ENCODE data around the gene ANKS1B. TPM values are rescaled to one million over a fixed set of nuclear protein-coding genes. Genes with fewer than 3 reads are reported as not detected.
A peak's percentile ranks its signal among the peaks of the same experiment; 100 is the strongest.

Gene ANKS1B
- total RNA-seq, 1 experiment from 2014 or later = 18.8 TPM

DNA sequence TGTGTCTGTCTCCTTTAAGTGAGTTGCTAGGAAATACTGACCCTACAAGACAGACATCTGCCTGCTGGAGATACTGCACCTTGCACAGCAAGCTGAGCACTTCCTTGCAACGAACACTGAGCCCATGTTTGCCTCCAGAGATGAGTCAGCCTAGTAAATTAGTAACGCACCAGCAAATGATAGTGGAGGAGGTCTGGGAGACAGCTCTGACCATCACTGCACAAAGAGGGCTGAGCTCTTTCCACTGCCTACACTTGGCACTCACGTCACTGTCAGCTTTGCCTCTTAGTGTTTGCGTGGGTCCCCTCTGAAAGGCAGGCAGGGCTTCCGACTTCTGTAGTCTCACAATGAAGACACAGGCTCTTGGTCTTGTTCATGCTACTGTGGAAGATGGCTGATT lies 1230.6 kb downstream of the ANKS1B start:
- CTCF ChIA-PET = interaction anchor here (0.6 to 1.1 kb wide), 2 partner anchors 230 to 245 kb away, joined by 3 to 4 read pairs; no protein-coding TSS in a partner anchor
- BruUV-seq (replicated peaks) = no TSS peak
- H3K27me3 Mint-ChIP-seq (ENCODE audit: insufficient read depth, unreplicated experiment) = no peaks in the 10 kb centered on the region
- no peak overlapping the region for H3K27ac Mint-ChIP-seq (ENCODE audit: low read depth, unreplicated experiment)
- POLR2A ChIA-PET = no interaction called here
- intact Hi-C loops (cut with micrococcal nuclease) = no loop called here
- no peak overlapping the region for H3K4me3 Mint-ChIP-seq (ENCODE audit: unreplicated experiment)
- TF ChIP-seq, protein P1, sequence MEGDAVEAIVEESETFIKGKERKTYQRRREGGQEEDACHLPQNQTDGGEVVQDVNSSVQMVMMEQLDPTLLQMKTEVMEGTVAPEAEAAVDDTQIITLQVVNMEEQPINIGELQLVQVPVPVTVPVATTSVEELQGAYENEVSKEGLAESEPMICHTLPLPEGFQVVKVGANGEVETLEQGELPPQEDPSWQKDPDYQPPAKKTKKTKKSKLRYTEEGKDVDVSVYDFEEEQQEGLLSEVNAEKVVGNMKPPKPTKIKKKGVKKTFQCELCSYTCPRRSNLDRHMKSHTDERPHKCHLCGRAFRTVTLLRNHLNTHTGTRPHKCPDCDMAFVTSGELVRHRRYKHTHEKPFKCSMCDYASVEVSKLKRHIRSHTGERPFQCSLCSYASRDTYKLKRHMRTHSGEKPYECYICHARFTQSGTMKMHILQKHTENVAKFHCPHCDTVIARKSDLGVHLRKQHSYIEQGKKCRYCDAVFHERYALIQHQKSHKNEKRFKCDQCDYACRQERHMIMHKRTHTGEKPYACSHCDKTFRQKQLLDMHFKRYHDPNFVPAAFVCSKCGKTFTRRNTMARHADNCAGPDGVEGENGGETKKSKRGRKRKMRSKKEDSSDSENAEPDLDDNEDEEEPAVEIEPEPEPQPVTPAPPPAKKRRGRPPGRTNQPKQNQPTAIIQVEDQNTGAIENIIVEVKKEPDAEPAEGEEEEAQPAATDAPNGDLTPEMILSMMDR (IDR thresholded peaks at IDR 0.05; ENCODE audit: unreplicated experiment) = no peak
- no peaks in the 10 kb centered on the region for H3K9me3 Mint-ChIP-seq (ENCODE audit: unreplicated experiment)
- peaks cover 6% of the 10 kb centered on the region for H3K36me3 Mint-ChIP-seq (ENCODE audit: insufficient read depth, unreplicated experiment)
- DNase-seq (ENCODE audit: unreplicated experiment) = peak; percentile 49
- peaks cover 8% of the 10 kb centered on the region for H3K4me1 Mint-ChIP-seq (ENCODE audit: insufficient read depth, unreplicated experiment)

DNA sequence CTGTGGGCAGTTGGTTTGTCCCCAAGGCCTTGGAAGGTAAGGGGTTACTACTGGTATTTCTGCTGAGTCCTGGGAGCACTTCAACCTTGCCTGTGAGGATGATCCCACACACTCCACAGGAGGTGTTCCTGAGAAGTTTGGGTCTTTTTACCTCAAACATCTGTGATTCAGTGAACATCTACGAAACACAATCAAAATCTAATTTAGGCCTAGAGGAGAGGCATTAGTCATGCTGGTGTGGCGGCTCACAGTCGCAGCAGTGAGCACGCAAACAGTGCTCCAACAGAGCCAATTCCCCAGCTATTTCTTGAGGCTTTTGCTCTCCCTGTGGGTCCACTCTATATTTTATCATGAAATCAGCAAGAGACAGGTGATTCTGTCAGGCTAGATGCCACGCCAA lies 1232.0 kb downstream of the ANKS1B start:
- H3K9me3 Mint-ChIP-seq (ENCODE audit: unreplicated experiment) = no peaks in the 10 kb centered on the region
- DNase-seq (ENCODE audit: unreplicated experiment) = peak; percentile 39
- BruUV-seq (replicated peaks) = no TSS peak
- peaks cover 6% of the 10 kb centered on the region for H3K36me3 Mint-ChIP-seq (ENCODE audit: insufficient read depth, unreplicated experiment)
- no peak overlapping the region for H3K27ac Mint-ChIP-seq (ENCODE audit: low read depth, unreplicated experiment)
- H3K4me1 Mint-ChIP-seq (ENCODE audit: insufficient read depth, unreplicated experiment) = peaks cover 8% of the 10 kb centered on the region
- intact Hi-C loops (cut with micrococcal nuclease) = no loop called here
- CTCF ChIA-PET = interaction anchor here (0.5 to 1.4 kb wide), 3 partner anchors 54 to 952 kb away, joined by 3 read pairs; no protein-coding TSS in a partner anchor
- no peaks in the 10 kb centered on the region for H3K27me3 Mint-ChIP-seq (ENCODE audit: insufficient read depth, unreplicated experiment)
- POLR2A ChIA-PET = interaction anchor here (0.7 kb wide), 1 partner anchor 58 kb away, joined by 3 read pairs; no protein-coding TSS in a partner anchor
- TF ChIP-seq, protein P1 (IDR thresholded peaks at IDR 0.05; ENCODE audit: unreplicated experiment) = no peak
- no peak overlapping the region for H3K4me3 Mint-ChIP-seq (ENCODE audit: unreplicated experiment)

DNA sequence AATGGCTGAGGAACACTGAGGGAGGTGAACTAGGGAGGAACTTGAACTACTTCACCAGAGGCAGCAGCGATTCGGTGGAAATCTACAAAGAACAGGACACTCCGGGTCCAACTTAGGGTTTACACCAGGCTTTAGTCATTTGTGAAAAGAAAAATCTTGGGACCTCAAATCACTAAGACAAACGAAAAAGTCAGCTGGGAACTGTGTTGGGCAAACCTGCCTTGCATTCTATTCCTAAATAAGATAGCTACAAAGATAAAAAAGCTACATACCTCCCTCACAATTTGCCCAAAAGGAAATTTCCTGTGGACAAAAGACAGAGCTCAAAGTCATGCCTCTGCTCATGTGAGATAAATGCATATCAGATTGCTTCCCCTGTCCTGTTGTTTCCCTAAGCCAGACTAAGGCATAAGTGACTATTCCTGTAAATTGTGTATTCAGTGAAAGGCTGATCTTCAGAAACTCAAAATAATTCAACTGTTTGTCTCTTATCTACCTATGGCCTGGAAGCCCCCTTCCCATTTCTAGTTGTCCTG lies 1233.1 kb downstream of the ANKS1B start:
- TF ChIP-seq, protein P1 (IDR thresholded peaks at IDR 0.05; ENCODE audit: unreplicated experiment) = no peak
- Mint-ChIP-seq H3K4me3 (ENCODE audit: unreplicated experiment) (no peak overlapping the region), H3K9me3 (ENCODE audit: unreplicated experiment) (no peaks in the 10 kb centered on the region), H3K27ac (ENCODE audit: low read depth, unreplicated experiment) (no peak overlapping the region), H3K4me1 (ENCODE audit: insufficient read depth, unreplicated experiment) (peaks cover 8% of the 10 kb centered on the region), H3K36me3 (ENCODE audit: insufficient read depth, unreplicated experiment) (peaks cover 6% of the 10 kb centered on the region), H3K27me3 (ENCODE audit: insufficient read depth, unreplicated experiment) (no peaks in the 10 kb centered on the region)
- ChIA-PET CTCF (interaction anchor here (1.2 kb wide), 1 partner anchor 52 kb away, joined by 3 read pairs; no protein-coding TSS in a partner anchor), POLR2A (interaction anchor here (0.7 kb wide), 1 partner anchor 13 kb away, joined by 3 read pairs; no protein-coding TSS in a partner anchor)
- intact Hi-C loops (cut with micrococcal nuclease) = no loop called here
- no TSS peak for BruUV-seq (replicated peaks)
- DNase-seq (ENCODE audit: unreplicated experiment) = no peak

DNA sequence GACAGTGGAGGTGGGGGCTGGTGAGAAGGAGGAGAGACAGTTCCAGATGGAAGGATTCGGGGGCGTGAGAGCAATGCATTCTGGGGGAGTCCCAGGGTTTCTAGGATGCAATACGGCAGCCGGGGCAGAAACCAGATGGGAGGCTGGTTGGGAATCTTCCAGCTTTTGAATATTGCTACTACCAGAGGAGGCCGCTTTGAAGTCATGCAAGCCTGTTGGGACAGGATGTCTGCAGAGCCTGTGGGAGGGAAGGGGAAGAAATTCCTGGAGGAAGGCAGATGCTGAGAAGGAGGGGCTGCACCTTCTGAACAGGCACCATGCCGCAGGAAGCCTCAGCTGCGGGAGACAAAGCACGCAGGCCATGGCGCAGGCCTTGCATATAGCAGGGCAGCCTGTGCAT lies 1234.2 kb downstream of the ANKS1B start:
- Mint-ChIP-seq H3K9me3 (ENCODE audit: unreplicated experiment) (no peaks in the 10 kb centered on the region), H3K27me3 (ENCODE audit: insufficient read depth, unreplicated experiment) (no peaks in the 10 kb centered on the region), H3K4me1 (ENCODE audit: insufficient read depth, unreplicated experiment) (peaks cover 8% of the 10 kb centered on the region), H3K27ac (ENCODE audit: low read depth, unreplicated experiment) (no peak overlapping the region), H3K36me3 (ENCODE audit: insufficient read depth, unreplicated experiment) (peaks cover under 1% of the 10 kb centered on the region), H3K4me3 (ENCODE audit: unreplicated experiment) (no peak overlapping the region)
- intact Hi-C loops (cut with micrococcal nuclease) = no loop called here
- CTCF ChIA-PET = no interaction called here
- BruUV-seq (replicated peaks) = no TSS peak
- no peak for DNase-seq (ENCODE audit: unreplicated experiment)
- POLR2A ChIA-PET = no interaction called here
- TF ChIP-seq, protein P1 (IDR thresholded peaks at IDR 0.05; ENCODE audit: unreplicated experiment) = no peak

Data from MCF 10A (cell line).